Glutamatergic neuron (in vitro differentiated cells): ENCODE measurements around the gene ADA. TPM values are rescaled to one million over a fixed set of nuclear protein-coding genes. Genes with fewer than 3 reads are reported as not detected.

Experiments
- DNase-seq: peaks from one replicate; pipeline ENCODE4 v3.0.0; 2022
- H3K27ac Mint-ChIP-seq: one replicate; pipeline ENCODE4 v1.8.0; 2020; ENCODE audit warnings: mild to moderate bottlenecking, mixed read lengths, inconsistent platforms; ENCODE audit not compliant: unreplicated experiment
- H3K27me3 Mint-ChIP-seq: one replicate; pipeline ENCODE4 v1.8.0; 2020; ENCODE audit warnings: mild to moderate bottlenecking, moderate library complexity, mixed read lengths, inconsistent platforms; ENCODE audit not compliant: unreplicated experiment
- H3K36me3 Mint-ChIP-seq: one replicate; pipeline ENCODE4 v1.8.0; 2020; ENCODE audit warnings: mild to moderate bottlenecking, mixed read lengths, inconsistent platforms; ENCODE audit not compliant: unreplicated experiment
- H3K4me1 Mint-ChIP-seq: one replicate; pipeline ENCODE4 v1.8.0; 2020; ENCODE audit warnings: mild to moderate bottlenecking, low read depth, mixed read lengths, inconsistent platforms; ENCODE audit not compliant: unreplicated experiment
- H3K4me3 Mint-ChIP-seq: one replicate; pipeline ENCODE4 v1.8.0; 2020; ENCODE audit warnings: mild to moderate bottlenecking, mixed read lengths, inconsistent platforms; ENCODE audit not compliant: unreplicated experiment
- H3K9me3 Mint-ChIP-seq: one replicate; pipeline ENCODE4 v1.8.0; 2020; ENCODE audit warnings: mild to moderate bottlenecking, moderate library complexity, mixed read lengths, inconsistent platforms; ENCODE audit not compliant: unreplicated experiment
- total RNA-seq: library from RNA; stranded (reverse); fragmentation: NEBNext Ultra II Directional; extraction: Animal tissue kit (Norgen Biotek cat#: 25700); gene quantifications from one replicate; pipeline ENCODE4 v1.2.1, GENCODE V29; 2021; ENCODE audit not compliant: unreplicated experiment
- TF ChIP-seq, protein P1 (sequence below): fragments of 200-600 bp; sonication (generic); IDR thresholded peaks from one replicate; pipeline ENCODE4 v1.5.0; 2021; ENCODE audit not compliant: partially characterized antibody, unreplicated experiment

Gene ADA
- total RNA-seq, 1 donor from 2014 or later, result 3.1 TPM

DNA sequence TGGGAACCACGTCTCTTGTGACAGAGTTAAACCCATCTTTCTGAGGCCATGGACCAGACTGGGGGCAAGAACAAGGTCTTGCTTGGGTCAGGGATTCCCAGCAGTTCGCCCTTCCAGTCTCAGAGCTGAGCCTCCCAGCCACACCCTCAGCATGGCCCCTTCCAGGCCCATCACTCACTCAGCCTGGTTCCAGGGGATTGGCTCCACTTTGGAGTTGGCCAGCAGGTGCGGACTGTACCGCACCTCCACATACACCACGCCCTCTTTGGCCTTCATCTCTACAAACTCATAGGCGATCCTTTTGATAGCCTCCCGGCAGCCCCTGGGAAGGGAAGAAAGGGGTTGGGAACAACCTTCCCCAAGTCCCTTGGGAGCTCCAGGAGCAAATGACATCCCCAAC, 25.2 kb downstream of the ADA start:
- Mint-ChIP-seq H3K9me3 (peaks cover 5% of the 10 kb centered on the region), H3K36me3 (no peaks in the 10 kb centered on the region), H3K4me3 (no peak overlapping the region), H3K4me1 (no peaks in the 10 kb centered on the region), H3K27ac (no peak overlapping the region), H3K27me3 (peaks cover 5% of the 10 kb centered on the region)
- TF ChIP-seq, protein P1, sequence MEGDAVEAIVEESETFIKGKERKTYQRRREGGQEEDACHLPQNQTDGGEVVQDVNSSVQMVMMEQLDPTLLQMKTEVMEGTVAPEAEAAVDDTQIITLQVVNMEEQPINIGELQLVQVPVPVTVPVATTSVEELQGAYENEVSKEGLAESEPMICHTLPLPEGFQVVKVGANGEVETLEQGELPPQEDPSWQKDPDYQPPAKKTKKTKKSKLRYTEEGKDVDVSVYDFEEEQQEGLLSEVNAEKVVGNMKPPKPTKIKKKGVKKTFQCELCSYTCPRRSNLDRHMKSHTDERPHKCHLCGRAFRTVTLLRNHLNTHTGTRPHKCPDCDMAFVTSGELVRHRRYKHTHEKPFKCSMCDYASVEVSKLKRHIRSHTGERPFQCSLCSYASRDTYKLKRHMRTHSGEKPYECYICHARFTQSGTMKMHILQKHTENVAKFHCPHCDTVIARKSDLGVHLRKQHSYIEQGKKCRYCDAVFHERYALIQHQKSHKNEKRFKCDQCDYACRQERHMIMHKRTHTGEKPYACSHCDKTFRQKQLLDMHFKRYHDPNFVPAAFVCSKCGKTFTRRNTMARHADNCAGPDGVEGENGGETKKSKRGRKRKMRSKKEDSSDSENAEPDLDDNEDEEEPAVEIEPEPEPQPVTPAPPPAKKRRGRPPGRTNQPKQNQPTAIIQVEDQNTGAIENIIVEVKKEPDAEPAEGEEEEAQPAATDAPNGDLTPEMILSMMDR, result no peak
- no peak for DNase-seq

DNA sequence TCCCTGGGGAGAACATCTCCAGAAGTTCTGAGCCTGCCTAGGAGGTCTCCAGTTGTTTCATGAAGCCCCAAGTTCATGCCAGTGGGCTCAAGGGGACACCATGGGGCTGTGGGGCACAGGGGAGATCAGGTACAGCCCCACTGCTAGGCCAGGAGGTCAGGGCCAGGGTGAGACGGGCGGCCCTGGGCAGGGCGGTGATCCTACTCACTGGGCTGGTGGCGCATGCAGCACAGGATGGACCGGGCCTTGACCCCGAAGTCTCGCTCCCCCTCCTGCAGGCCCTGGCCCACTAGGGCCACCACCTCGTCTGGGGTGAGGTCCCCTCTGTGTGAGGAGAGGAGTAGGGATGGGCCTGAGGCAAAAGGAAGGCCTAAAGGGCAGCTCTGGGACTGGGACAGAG, 26.1 kb downstream of the ADA start:
- H3K27me3 Mint-ChIP-seq, result peaks cover 6% of the 10 kb centered on the region
- H3K9me3 Mint-ChIP-seq, result peaks cover 4% of the 10 kb centered on the region
- TF ChIP-seq, protein P1, result no peak
- peaks cover under 1% of the 10 kb centered on the region for H3K36me3 Mint-ChIP-seq
- no peaks in the 10 kb centered on the region for H3K4me1 Mint-ChIP-seq
- no peak for DNase-seq
- H3K4me3 Mint-ChIP-seq, result no peak overlapping the region
- H3K27ac Mint-ChIP-seq, result no peak overlapping the region

DNA sequence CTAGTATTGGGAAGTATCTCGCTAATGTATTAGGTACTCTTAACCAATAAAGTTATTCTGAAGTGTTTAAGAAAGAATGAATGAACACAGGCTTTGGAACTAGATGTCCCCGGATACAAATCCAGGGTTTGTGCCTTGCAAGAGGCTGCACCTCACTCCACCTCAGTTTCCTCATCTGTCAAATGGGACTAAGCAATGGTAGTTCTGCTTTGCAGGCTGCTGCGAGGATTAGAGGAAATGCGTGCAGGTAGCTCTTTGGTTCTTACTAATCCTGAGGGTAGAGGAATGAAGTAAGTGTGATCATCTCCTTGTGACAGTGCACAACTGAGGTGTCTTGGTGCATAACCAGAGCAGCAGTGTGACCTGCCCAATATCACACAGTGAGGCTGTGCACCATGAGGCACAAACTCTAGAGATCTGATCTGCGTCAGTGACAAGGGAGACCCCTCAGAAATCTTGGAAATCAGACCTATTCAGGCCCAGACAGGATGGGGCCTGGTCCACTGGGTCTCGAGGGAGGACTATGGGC, 26.7 kb downstream of the ADA start:
- Mint-ChIP-seq H3K27me3 (peaks cover 6% of the 10 kb centered on the region), H3K36me3 (peaks cover 6% of the 10 kb centered on the region), H3K4me3 (no peak overlapping the region), H3K9me3 (peaks cover 4% of the 10 kb centered on the region), H3K4me1 (no peaks in the 10 kb centered on the region), H3K27ac (no peak overlapping the region)
- TF ChIP-seq, protein P1, result no peak
- no peak for DNase-seq

DNA sequence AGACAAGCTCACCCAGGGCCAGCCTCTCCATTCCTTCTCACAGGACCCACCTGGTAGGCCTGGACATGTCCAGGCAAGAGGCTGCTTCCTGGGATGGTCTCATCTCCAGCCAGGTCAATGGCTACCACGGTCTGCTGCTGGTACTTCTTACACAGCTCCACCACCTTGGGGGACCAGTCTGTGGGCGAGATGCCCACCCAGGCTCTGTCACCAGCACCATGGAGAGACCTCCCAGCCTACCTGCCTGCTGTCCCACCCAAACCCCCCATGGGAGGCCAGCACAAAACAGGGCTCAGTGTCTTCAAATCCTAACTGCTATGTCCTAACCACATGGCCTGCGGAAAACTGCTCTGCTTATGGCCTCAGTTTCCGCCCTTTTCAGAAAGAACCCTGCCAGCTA, 27.3 kb downstream of the ADA start:
- TF ChIP-seq, protein P1, result no peak
- Mint-ChIP-seq H3K4me1 (no peaks in the 10 kb centered on the region), H3K4me3 (no peak overlapping the region), H3K27me3 (peaks cover 6% of the 10 kb centered on the region), H3K9me3 (peaks cover 4% of the 10 kb centered on the region), H3K27ac (no peak overlapping the region), H3K36me3 (peaks cover 10% of the 10 kb centered on the region)
- no peak for DNase-seq

DNA sequence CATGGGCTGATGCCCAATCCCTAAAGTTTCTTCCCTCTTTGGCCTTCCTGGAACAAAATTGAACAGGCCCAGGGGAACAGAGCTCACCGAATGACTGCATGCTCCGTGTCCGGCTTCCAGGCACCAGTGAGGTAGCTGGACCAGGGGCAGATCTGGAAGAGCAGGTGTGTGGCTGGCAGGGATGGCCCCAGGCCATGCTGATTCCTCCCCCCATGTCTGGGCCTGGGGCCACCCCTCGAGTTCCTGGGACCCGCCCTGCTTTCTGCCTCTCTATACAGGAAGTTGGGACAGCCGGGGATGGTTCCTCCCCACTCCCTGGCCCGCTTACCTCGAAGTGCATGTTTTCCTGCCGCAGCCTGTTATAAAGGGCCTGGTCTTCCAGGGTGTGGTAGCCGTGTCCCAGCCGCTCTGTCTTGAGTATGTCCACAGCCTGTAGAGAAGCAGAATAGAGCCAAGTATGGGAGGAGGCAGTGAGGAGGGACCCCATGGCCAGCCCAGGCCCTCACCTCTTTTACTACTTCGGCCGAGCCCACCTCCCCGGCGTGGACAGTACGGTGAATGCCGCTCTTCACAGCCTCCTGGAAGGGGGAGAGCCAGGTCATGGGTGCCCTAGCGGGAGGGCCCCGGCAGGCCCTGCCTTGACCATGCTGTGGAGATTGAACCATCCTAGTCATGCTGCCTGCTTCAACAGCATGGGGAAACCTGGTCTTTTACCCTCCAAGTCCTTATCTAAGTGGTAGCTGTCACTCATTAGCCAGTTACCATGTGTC, 28.8 kb downstream of the ADA start:
- TF ChIP-seq, protein P1, result no peak
- peaks cover 15% of the 10 kb centered on the region for H3K36me3 Mint-ChIP-seq
- H3K27me3 Mint-ChIP-seq, result peaks cover 6% of the 10 kb centered on the region
- DNase-seq, result no peak
- no peak overlapping the region for H3K4me3 Mint-ChIP-seq
- no peak overlapping the region for H3K27ac Mint-ChIP-seq
- peaks cover 9% of the 10 kb centered on the region for H3K4me1 Mint-ChIP-seq
- H3K9me3 Mint-ChIP-seq, result peaks cover 5% of the 10 kb centered on the region
